CD1c-positive myeloid dendritic cell (primary cell): ENCODE data around the gene HK2.
A peak's percentile ranks its signal among the peaks of the same experiment; 100 is the strongest.
"Not testable (repeated sequence)": the region's sequence is repeated elsewhere in the genome, so short reads cannot be mapped to it uniquely, and the experiment has no call there.

Experiments used
- DNase-seq: peaks from one replicate; pipeline ENCODE4 v3.0.0-alpha.2; 2016; ENCODE audit errors: extremely low spot score

Gene HK2

GRCh38 chr2:74895001-74895400 is 61.1 kb downstream of the HK2 start:
- DNase-seq = no peak

GRCh38 chr2:74896232-74896631 is 62.3 kb downstream of the HK2 start:
- no peak for DNase-seq

GRCh38 chr2:74900225-74900624 is 66.3 kb downstream of the HK2 start:
- not testable (repeated sequence) for DNase-seq

- DNase-seq = no peak
Measured at GRCh38 chr2:74902281-74902860, 68.4 kb downstream of the HK2 start.

GRCh38 chr2:74906395-74906794 is 72.5 kb downstream of the HK2 start:
- no peak for DNase-seq

- not testable (repeated sequence) for DNase-seq
Measured at GRCh38 chr2:74907560-74907959, 73.6 kb downstream of the HK2 start.

- no peak for DNase-seq
Measured at GRCh38 chr2:74908748-74909444, 75.0 kb downstream of the HK2 start.

GRCh38 chr2:74910245-74910644 is 76.3 kb downstream of the HK2 start:
- no peak for DNase-seq

GRCh38 chr2:74911061-74911460 is 77.1 kb downstream of the HK2 start:
- DNase-seq = no peak

GRCh38 chr2:74915743-74916142 is 81.8 kb downstream of the HK2 start:
- DNase-seq = no peak

GRCh38 chr2:74916394-74916793 is 82.5 kb downstream of the HK2 start:
- DNase-seq = no peak

GRCh38 chr2:74917702-74918619 is 84.0 kb downstream of the HK2 start:
- DNase-seq = no peak

- DNase-seq = peak; percentile 64
Measured at GRCh38 chr2:74919827-74920226, 85.9 kb downstream of the HK2 start.

GRCh38 chr2:74921236-74921736 is 87.4 kb downstream of the HK2 start:
- no peak for DNase-seq

GRCh38 chr2:74922592-74923227 is 88.8 kb downstream of the HK2 start:
- peak; percentile 83 for DNase-seq

GRCh38 chr2:74924463-74925265 is 90.7 kb downstream of the HK2 start:
- DNase-seq = no peak

- no peak for DNase-seq
Measured at GRCh38 chr2:74925361-74925786, 91.4 kb downstream of the HK2 start.

- DNase-seq = no peak
Measured at GRCh38 chr2:74927621-74928020, 93.7 kb downstream of the HK2 start.

- DNase-seq = no peak
Measured at GRCh38 chr2:74930811-74931486, 97.0 kb downstream of the HK2 start.

- no peak for DNase-seq
Measured at GRCh38 chr2:74931940-74932339, 98.0 kb downstream of the HK2 start.
